Mucosa of rectum (tissue), 2 donors: ENCODE results near the gene HS3ST5.
"Not testable (repeated sequence)": the region's sequence is repeated elsewhere in the genome, so short reads cannot be mapped to it uniquely, and the experiment has no call there.

ENCODE experiments used
- H3K27ac ChIP-seq, 2 donors: one replicate each; pipeline ENCODE4 v1.7.0; 2013; ENCODE audit warnings: inconsistent platforms in 2 of 2, low read depth in 2 of 2, low read length in 2 of 2
- H3K27me3 ChIP-seq, 2 donors: one replicate each; pipeline ENCODE4 v1.7.0; 2013; ENCODE audit warnings: low read length in 2 of 2; ENCODE audit not compliant: control insufficient read depth in 2 of 2, insufficient read depth in 2 of 2
- H3K36me3 ChIP-seq, 2 donors: one replicate each; pipeline ENCODE4 v1.7.0; 2013; ENCODE audit warnings: low read length in 2 of 2; ENCODE audit not compliant: control insufficient read depth in 2 of 2, insufficient read depth in 2 of 2
- H3K4me1 ChIP-seq, 2 donors: one replicate each; pipeline ENCODE4 v1.7.0; 2013; ENCODE audit warnings: low read length in 2 of 2, mild to moderate bottlenecking in 1 of 2; ENCODE audit not compliant: control insufficient read depth in 2 of 2, insufficient read depth in 2 of 2
- H3K4me3 ChIP-seq, 2 donors: one replicate each; pipeline ENCODE4 v1.7.0; 2013; ENCODE audit warnings: low read length in 2 of 2
- H3K9ac ChIP-seq, 2 donors: one replicate each; pipeline ENCODE4 v1.7.0; 2013; ENCODE audit warnings: low read length in 2 of 2, low read depth in 1 of 2, mild to moderate bottlenecking in 1 of 2
- H3K9me3 ChIP-seq, 2 donors: one replicate each; pipeline ENCODE4 v1.7.0; 2013; ENCODE audit warnings: low read length in 2 of 2; ENCODE audit not compliant: control insufficient read depth in 2 of 2
- donor health status: healthy.
- donor health status: Normal muscosa, but diverticular disease.

Gene HS3ST5

GRCh38 chr6:114085211-114085610 is 257.6 kb downstream of the HS3ST5 start:
- H3K27me3 ChIP-seq, result no peaks in the 10 kb centered on the region
- no peaks in the 10 kb centered on the region for H3K36me3 ChIP-seq
- H3K9me3 ChIP-seq, result no peaks in the 10 kb centered on the region
- no peaks in the 10 kb centered on the region for H3K4me1 ChIP-seq
- H3K9ac ChIP-seq, result no peak overlapping the region
- H3K4me3 ChIP-seq, result no peak overlapping the region
- no peak overlapping the region for H3K27ac ChIP-seq

DNA sequence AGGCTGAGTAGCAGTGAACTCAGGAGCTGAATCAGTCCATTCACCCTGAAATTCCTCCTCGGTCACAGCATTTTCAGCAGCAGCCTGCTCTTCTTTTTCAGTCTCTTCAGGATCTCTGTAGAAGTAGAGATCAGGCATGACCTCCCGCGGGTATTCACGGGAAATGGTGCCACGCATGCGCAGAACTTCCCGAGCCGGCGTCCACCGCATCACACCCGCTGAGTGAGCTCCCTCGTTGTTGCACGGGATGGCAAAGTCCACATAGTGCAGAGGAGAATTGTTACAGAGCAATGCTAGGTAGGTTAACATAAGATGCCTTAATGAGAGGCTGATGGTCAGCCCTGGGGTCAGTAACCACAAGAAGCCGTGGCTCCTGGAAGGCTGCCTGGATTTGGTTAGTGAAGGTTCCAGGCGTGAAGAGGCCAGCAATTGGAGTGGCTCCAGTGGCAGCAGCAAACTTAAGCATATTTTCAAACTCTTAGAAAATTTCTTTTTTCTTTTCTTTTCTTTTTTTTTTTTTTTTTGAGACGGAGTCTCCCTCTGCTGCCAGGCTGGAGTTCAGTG is 258.4 kb downstream of the HS3ST5 start:
- Histone ChIP-seq H3K9me3 (no peaks in the 10 kb centered on the region), H3K27ac (no peak overlapping the region), H3K4me3 (no peak overlapping the region), H3K36me3 (no peaks in the 10 kb centered on the region), H3K9ac (no peak overlapping the region), H3K27me3 (no peaks in the 10 kb centered on the region), H3K4me1 (no peaks in the 10 kb centered on the region)

- Histone ChIP-seq H3K9me3 (no peaks in the 10 kb centered on the region), H3K9ac (no peak overlapping the region), H3K4me1 (no peaks in the 10 kb centered on the region), H3K27me3 (no peaks in the 10 kb centered on the region), H3K27ac (no peak overlapping the region), H3K36me3 (no peaks in the 10 kb centered on the region), H3K4me3 (no peak overlapping the region)
These were observed 259.6 kb downstream of the HS3ST5 start for GRCh38 chr6:114083251-114083650.

GRCh38 chr6:114081730-114082129 is 261.1 kb downstream of the HS3ST5 start:
- H3K4me1 ChIP-seq, result no peaks in the 10 kb centered on the region
- H3K27me3 ChIP-seq, result no peaks in the 10 kb centered on the region
- H3K9me3 ChIP-seq, result no peaks in the 10 kb centered on the region
- H3K4me3 ChIP-seq, result no peak overlapping the region
- H3K9ac ChIP-seq, result no peak overlapping the region
- H3K27ac ChIP-seq, result no peak overlapping the region
- H3K36me3 ChIP-seq, result no peaks in the 10 kb centered on the region

DNA sequence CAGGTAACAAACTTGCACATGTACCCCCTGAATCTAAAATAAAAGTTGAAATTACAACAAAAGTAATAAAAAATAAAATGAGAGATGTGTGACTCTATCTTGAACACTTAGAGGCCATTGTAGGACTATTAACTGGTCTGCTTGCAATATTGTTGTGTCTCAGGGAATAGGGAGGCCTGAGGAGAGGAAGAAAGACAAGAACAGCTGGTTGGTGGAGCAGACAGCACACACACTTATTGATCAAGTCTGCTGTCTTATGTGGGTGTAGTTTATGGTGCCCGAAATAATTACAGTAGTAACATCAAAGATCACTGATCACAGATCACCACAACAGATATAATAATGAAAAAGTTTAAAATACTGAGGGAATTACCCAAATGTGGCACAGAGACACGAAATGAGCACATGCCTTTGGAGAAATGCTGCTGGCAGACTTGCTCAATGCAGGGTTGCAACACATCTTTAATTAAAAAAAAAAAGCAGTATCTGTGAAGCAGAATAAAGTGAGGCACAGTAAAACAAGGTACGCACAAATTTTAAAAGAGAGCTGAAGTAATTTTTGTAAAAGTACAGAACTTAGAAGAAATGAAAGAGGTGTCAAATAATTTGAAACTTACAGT is 261.8 kb downstream of the HS3ST5 start:
- Histone ChIP-seq H3K36me3 (no peaks in the 10 kb centered on the region), H3K27ac (no peak overlapping the region), H3K4me1 (no peaks in the 10 kb centered on the region), H3K9ac (no peak overlapping the region), H3K27me3 (no peaks in the 10 kb centered on the region), H3K4me3 (no peak overlapping the region), H3K9me3 (no peaks in the 10 kb centered on the region)

GRCh38 chr6:114080410-114080809 is 262.4 kb downstream of the HS3ST5 start:
- H3K36me3 ChIP-seq, H3K9ac ChIP-seq, H3K4me1 ChIP-seq, H3K9me3 ChIP-seq, H3K27ac ChIP-seq, H3K4me3 ChIP-seq, H3K27me3 ChIP-seq: not testable (repeated sequence)

DNA sequence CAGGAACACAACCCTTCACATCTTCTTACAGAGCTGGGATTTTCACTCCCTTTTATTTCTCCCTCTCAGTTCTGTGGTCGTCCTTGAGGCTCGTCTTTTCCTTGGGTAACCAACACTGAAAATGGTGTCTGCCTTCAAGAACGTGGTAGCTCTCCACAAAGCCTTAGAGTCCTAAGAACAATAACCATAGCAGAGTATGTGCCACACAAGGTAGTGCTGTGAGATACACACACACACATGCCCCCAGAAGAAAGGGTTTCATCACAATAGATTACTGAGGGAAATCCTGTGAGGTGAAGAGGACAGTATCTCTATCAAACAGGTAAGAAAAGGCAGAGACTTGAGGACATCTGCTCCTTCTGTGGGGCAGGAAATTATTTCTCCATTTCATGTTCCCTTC is 267.0 kb downstream of the HS3ST5 start:
- Histone ChIP-seq H3K9ac (no peak overlapping the region), H3K9me3 (no peaks in the 10 kb centered on the region), H3K36me3 (no peaks in the 10 kb centered on the region), H3K27me3 (no peaks in the 10 kb centered on the region), H3K4me3 (no peak overlapping the region), H3K4me1 (no peaks in the 10 kb centered on the region), H3K27ac (no peak overlapping the region)

GRCh38 chr6:114075300-114075699 is 267.5 kb downstream of the HS3ST5 start:
- H3K9ac ChIP-seq, result no peak overlapping the region
- no peak overlapping the region for H3K4me3 ChIP-seq
- H3K4me1 ChIP-seq, result no peaks in the 10 kb centered on the region
- H3K27ac ChIP-seq, result no peak overlapping the region
- no peaks in the 10 kb centered on the region for H3K36me3 ChIP-seq
- no peaks in the 10 kb centered on the region for H3K27me3 ChIP-seq
- no peaks in the 10 kb centered on the region for H3K9me3 ChIP-seq

- no peak overlapping the region for H3K9ac ChIP-seq
- no peaks in the 10 kb centered on the region for H3K36me3 ChIP-seq
- no peaks in the 10 kb centered on the region for H3K9me3 ChIP-seq
- no peak overlapping the region for H3K4me3 ChIP-seq
- no peaks in the 10 kb centered on the region for H3K27me3 ChIP-seq
- no peak overlapping the region for H3K27ac ChIP-seq
- H3K4me1 ChIP-seq, result no peaks in the 10 kb centered on the region
These were observed 274.1 kb downstream of the HS3ST5 start for GRCh38 chr6:114068771-114069170.

DNA sequence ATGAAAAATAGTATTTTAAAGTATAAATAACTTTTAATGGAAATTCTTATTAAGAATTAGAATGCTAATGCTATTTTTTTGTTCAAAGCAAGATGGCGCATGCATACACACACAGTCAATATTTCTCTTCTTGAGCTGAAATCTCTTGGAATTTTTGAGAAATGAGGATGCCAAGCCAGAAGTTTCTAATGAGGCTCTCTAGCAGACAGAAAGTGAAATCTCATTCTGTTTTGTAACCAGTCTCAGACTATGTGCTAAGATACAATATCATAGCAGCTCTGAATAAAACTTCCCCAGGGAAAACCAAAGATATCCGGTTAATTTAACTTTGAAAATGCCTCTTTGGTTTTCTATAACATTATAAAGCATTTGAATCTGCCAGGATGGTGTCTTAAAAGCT is 274.7 kb downstream of the HS3ST5 start:
- no peaks in the 10 kb centered on the region for H3K27me3 ChIP-seq
- no peak overlapping the region for H3K9ac ChIP-seq
- H3K4me1 ChIP-seq, result no peaks in the 10 kb centered on the region
- no peak overlapping the region for H3K27ac ChIP-seq
- no peak overlapping the region for H3K4me3 ChIP-seq
- no peaks in the 10 kb centered on the region for H3K9me3 ChIP-seq
- no peaks in the 10 kb centered on the region for H3K36me3 ChIP-seq
